Activated CD4-positive, alpha-beta memory T cell treated with anti-CD3 and anti-CD28 coated beads for 36 hours (primary cell): ENCODE results near the gene GOLT1A. TPM values are rescaled to one million over a fixed set of nuclear protein-coding genes. Genes with fewer than 3 reads are reported as not detected.
A peak's percentile ranks its signal among the peaks of the same experiment; 100 is the strongest.

Source experiments
- CTCF ChIA-PET: fragments of 350-600 bp; sonication (Branson Sonifier 250); formaldehyde crosslinking; loops from one replicate; lab custom pipeline; 2021; ENCODE audit warnings: antibody characterized with exemption, inconsistent platforms; lab: Charles Lee
- POLR2A ChIA-PET: fragments of 350-600 bp; sonication (Branson Sonifier 250); formaldehyde crosslinking; loops from one replicate; lab custom pipeline; 2021; ENCODE audit warnings: antibody characterized with exemption; lab: Charles Lee
- DNase-seq: peaks from one replicate; pipeline ENCODE4 v3.0.0-alpha.2; 2020
- H3K27ac Mint-ChIP-seq: one replicate; pipeline ENCODE4 v1.8.0; 2021; ENCODE audit warnings: mixed read lengths
- H3K27me3 Mint-ChIP-seq: one replicate; pipeline ENCODE4 v1.8.0; 2021; ENCODE audit warnings: mixed read lengths
- H3K36me3 Mint-ChIP-seq: one replicate; pipeline ENCODE4 v1.8.0; 2021; ENCODE audit warnings: mixed read lengths
- H3K4me1 Mint-ChIP-seq: one replicate; pipeline ENCODE4 v1.8.0; 2021; ENCODE audit warnings: low read depth, mixed read lengths
- H3K4me3 Mint-ChIP-seq: one replicate; pipeline ENCODE4 v1.8.0; 2021; ENCODE audit warnings: mild to moderate bottlenecking, mixed read lengths
- H3K9me3 Mint-ChIP-seq: one replicate; pipeline ENCODE4 v1.8.0; 2021; ENCODE audit warnings: mixed read lengths
- intact Hi-C: fragments of 100-400 bp; cut with micrococcal nuclease; formaldehyde crosslinking; loops from one replicate; pipeline ENCODE4 v1.15.1; 2023
- total RNA-seq, 2 experiments: library from RNA; stranded (reverse); gene quantifications; one replicate each; pipeline ENCODE4 v1.2.3, GENCODE V29; 2021

GOLT1A gene
- total RNA-seq, 2 experiments from 2014 or later = 0.27 TPM; not detected in 1

GRCh38 chr1:204149635-204150565, 63.9 kb downstream of the GOLT1A start:
- Mint-ChIP-seq H3K27ac (no peak overlapping the region), H3K9me3 (no peaks in the 10 kb centered on the region), H3K27me3 (no peaks in the 10 kb centered on the region), H3K4me1 (peaks cover 3% of the 10 kb centered on the region), H3K36me3 (peaks cover 1% of the 10 kb centered on the region), H3K4me3 (peak overlapping the region; percentile 9)
- ChIA-PET CTCF (interaction anchor here (0.8 to 1.4 kb wide), 3 partner anchors 13 to 249 kb away, joined by 3 to 4 read pairs (median 3); no protein-coding TSS in a partner anchor), POLR2A (interaction anchor here (0.6 to 0.7 kb wide), 2 partner anchors 330 to 368 kb away, joined by 3 read pairs; no protein-coding TSS in a partner anchor)
- intact Hi-C loops = no loop called here
- DNase-seq = no peak

GRCh38 chr1:204149107-204149506, 64.7 kb downstream of the GOLT1A start:
- Mint-ChIP-seq H3K4me1 (peaks cover 3% of the 10 kb centered on the region), H3K9me3 (no peaks in the 10 kb centered on the region), H3K36me3 (peaks cover 1% of the 10 kb centered on the region), H3K27me3 (no peaks in the 10 kb centered on the region), H3K27ac (no peak overlapping the region), H3K4me3 (no peak overlapping the region)
- intact Hi-C loops = no loop called here
- DNase-seq = no peak
- POLR2A ChIA-PET = no interaction called here
- CTCF ChIA-PET = interaction anchor here (0.8 to 1.4 kb wide), 2 partner anchors 57 to 249 kb away, joined by 3 to 4 read pairs; no protein-coding TSS in a partner anchor

Other genes starting within 250 kb of the GOLT1A start
- 1 to 10 TPM; 4.6 to 5.8 TPM for gene SOX13, start 140.9 kb downstream of the GOLT1A start, total RNA-seq
- 1 to 10 TPM; 1.6 to 1.9 TPM for gene ETNK2, start 61.9 kb downstream of the GOLT1A start, total RNA-seq
- gene REN, start 47.7 kb downstream of the GOLT1A start, total RNA-seq = not detected
- not detected for gene KISS1, start 17.5 kb downstream of the GOLT1A start, total RNA-seq
- under 1 TPM; 0.52 to 0.80 TPM for gene PLEKHA6, start 145.9 kb upstream of the GOLT1A start, total RNA-seq
- 10 to 100 TPM; 54.9 to 57.1 TPM for gene PPP1R15B, start 197.8 kb upstream of the GOLT1A start, total RNA-seq